Tibial nerve (tissue), 4 donors: Measurements from ENCODE around the gene ABI2. TPM values are rescaled to one million over a fixed set of nuclear protein-coding genes. Genes with fewer than 3 reads are reported as not detected.
"Not testable (repeated sequence)": the region's sequence is repeated elsewhere in the genome, so short reads cannot be mapped to it uniquely, and the experiment has no call there.

Experiments
- DNase-seq, 2 donors: peaks; one replicate each; pipeline ENCODE4 v3.0.0-alpha.2; 2019; ENCODE audit warnings: low spot score in 2 of 2
- H3K27ac ChIP-seq, 4 donors: fragments of 200-600 bp; sonication (generic) in 3 of 4; one replicate each; pipeline ENCODE4 v1.5.1; 2017 to 2019; ENCODE audit warnings: mild to moderate bottlenecking in 1 of 4
- H3K27me3 ChIP-seq, 2 donors: fragments of 200-600 bp; sonication (generic) in 1 of 2; one replicate each; pipeline versions ENCODE4 v1.5.1 to v1.6.0; 2017 to 2019
- H3K36me3 ChIP-seq, 3 donors: fragments of 200-600 bp; sonication (generic); one replicate each; pipeline ENCODE4 v1.5.1; 2018 to 2019
- H3K4me1 ChIP-seq, 4 donors: fragments of 200-600 bp; sonication (generic) in 3 of 4; one replicate each; pipeline ENCODE4 v1.5.1; 2017 to 2019
- H3K4me3 ChIP-seq, 4 donors: fragments of 200-600 bp; sonication (generic) in 3 of 4; one replicate each; pipeline ENCODE4 v1.5.1; 2017 to 2019; ENCODE audit warnings: mild to moderate bottlenecking in 1 of 4, moderate library complexity in 1 of 4
- H3K9me3 ChIP-seq, 4 donors: fragments of 200-600 bp; sonication (generic) in 3 of 4; one replicate each; pipeline ENCODE4 v1.5.1; 2017 to 2019
- EP300 ChIP-seq, 2 donors: sonication (generic); formaldehyde crosslinking; IDR thresholded peaks; one replicate each; pipeline ENCODE4 v1.6.1; 2017; ENCODE audit warnings: antibody characterized with exemption in 2 of 2, mild to moderate bottlenecking in 1 of 2
- POLR2A ChIP-seq, 2 donors: fragments of 450-650 bp; IDR thresholded peaks; one replicate each; pipeline ENCODE4 v1.6.1; 2017; ENCODE audit warnings: antibody characterized with exemption in 2 of 2, mild to moderate bottlenecking in 2 of 2, moderate library complexity in 2 of 2
- WGBS, 2 donors: methylation state at CpG; one replicate each; pipeline ENCODE4 v1.1.5; 2018; 5-methylcytosine and 5-hydroxymethylcytosine counted together
- total RNA-seq, 4 donors: library from RNA; depleted of rRNA; stranded (reverse); fragments of >200 nt; gene quantifications; one replicate each; pipeline ENCODE4 v1.1.0, GENCODE V29; 2016
- TF ChIP-seq, protein P1 (sequence below), 5 experiments: fragments of 200-600 bp in 3 of 5; fragments of 450-650 bp in 2 of 5; sonication (generic) in 3 of 5; IDR thresholded peaks; one replicate each; pipeline ENCODE4 v1.5.1; 2016 to 2019; ENCODE audit warnings: antibody characterized with exemption in 5 of 5, mild to moderate bottlenecking in 3 of 5, moderate library complexity in 2 of 5

The ABI2 gene
- total RNA-seq, 4 donors from 2014 or later = 33.3 to 60.7 (median 42.7) TPM

DNA sequence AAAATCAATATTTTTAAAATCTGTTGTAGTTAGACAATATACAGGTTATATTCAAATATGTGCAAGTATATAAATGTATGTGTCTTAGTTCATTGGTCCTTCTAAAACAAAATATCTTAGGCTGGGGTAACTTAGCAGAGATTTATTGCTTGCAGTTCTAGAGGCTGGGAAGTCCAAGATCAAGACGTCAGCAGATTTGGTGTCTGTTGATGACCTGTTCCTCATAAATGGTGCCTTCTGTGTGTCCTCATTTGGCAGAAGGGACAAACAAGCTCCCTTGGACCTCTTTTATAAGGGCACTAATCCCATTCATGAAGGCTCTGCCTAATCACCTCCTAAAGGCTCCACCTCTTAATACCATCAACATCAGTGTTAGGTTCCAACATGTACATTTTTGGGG, 31.3 kb downstream of the ABI2 start:
- Histone ChIP-seq H3K4me3 (no peak overlapping the region), H3K9me3 (no peaks in the 10 kb centered on the region), H3K27ac (no peak overlapping the region), H3K4me1 (peaks cover 0 to 23% (median 3%) of the 10 kb centered on the region in 4 donors), H3K36me3 (no peaks in the 10 kb centered on the region), H3K27me3 (no peaks in the 10 kb centered on the region)
- TF ChIP-seq EP300 (IDR thresholded peaks at IDR 0.05) (no peak), POLR2A (IDR thresholded peaks at IDR 0.05) (no peak)
- TF ChIP-seq, protein P1, sequence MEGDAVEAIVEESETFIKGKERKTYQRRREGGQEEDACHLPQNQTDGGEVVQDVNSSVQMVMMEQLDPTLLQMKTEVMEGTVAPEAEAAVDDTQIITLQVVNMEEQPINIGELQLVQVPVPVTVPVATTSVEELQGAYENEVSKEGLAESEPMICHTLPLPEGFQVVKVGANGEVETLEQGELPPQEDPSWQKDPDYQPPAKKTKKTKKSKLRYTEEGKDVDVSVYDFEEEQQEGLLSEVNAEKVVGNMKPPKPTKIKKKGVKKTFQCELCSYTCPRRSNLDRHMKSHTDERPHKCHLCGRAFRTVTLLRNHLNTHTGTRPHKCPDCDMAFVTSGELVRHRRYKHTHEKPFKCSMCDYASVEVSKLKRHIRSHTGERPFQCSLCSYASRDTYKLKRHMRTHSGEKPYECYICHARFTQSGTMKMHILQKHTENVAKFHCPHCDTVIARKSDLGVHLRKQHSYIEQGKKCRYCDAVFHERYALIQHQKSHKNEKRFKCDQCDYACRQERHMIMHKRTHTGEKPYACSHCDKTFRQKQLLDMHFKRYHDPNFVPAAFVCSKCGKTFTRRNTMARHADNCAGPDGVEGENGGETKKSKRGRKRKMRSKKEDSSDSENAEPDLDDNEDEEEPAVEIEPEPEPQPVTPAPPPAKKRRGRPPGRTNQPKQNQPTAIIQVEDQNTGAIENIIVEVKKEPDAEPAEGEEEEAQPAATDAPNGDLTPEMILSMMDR (IDR thresholded peaks at IDR 0.05) = no peak
- 83 to 88% methylated on average over 1 of the region's 1 CpG for WGBS, 2 donors
- no peak for DNase-seq

DNA sequence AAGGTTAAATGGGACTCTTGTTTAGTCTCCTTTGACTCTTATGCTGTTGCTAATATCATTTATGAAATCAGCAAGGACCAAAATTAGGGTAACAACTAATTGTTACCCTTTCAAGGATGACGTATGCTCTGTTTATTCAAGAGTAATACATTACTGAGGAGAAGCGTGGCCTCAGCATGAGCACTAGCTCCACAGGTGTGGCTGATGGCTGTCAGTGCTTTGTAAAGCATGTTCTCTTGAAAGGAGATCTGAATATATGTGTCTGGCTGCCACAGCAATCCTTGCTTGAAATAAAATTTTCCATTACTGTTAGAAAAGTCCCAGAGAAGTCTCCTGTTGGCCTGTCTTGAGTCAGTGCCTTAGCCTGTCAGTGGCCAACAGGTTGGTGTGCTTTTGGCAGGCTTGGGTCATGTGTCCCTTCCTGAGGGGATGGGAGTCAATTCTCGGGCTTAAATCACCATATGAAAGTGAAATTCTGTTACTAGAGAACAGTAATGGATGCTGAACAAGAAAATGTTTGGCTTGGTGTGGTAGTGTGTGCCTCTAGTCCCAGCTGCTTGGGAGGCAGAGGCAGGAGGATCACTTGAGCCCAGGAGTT, 32.7 kb downstream of the ABI2 start:
- H3K9me3 ChIP-seq = no peaks in the 10 kb centered on the region
- H3K27me3 ChIP-seq = no peaks in the 10 kb centered on the region
- TF ChIP-seq EP300 (IDR thresholded peaks at IDR 0.05) (no peak), POLR2A (IDR thresholded peaks at IDR 0.05) (no peak)
- TF ChIP-seq, protein P1 (IDR thresholded peaks at IDR 0.05) = no peak
- H3K36me3 ChIP-seq = no peaks in the 10 kb centered on the region
- no peak for DNase-seq
- peak overlapping the region in 1 of 4 donors; percentile 25 for H3K27ac ChIP-seq
- H3K4me1 ChIP-seq = peaks cover 0 to 23% (median 3%) of the 10 kb centered on the region in 4 donors
- WGBS, 2 donors = 70 to 85% methylated on average over 3 of the region's 3 CpGs
- H3K4me3 ChIP-seq = no peak overlapping the region

DNA sequence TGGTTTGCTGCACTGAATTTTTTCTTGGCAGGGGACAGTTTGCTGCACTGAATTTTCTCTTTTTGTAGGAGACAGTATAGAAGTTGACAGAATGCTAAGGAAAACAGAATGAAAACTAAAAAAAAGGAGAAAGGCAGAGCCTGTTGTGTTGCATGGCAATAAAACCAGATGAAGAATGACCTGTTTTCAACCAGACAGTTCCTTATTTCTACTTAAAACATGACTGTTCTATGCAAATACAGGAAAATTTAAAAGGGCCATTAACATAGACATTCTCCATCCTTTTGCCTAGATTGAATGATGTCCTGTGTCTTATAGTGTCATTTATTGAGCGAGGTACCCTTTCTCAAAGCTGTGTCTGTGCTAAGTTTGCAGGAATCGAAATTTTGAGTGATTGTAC, 33.3 kb downstream of the ABI2 start:
- Histone ChIP-seq H3K4me1 (peaks cover 0 to 23% (median 3%) of the 10 kb centered on the region in 4 donors), H3K27me3 (no peaks in the 10 kb centered on the region), H3K36me3 (no peaks in the 10 kb centered on the region), H3K4me3 (no peak overlapping the region), H3K27ac (peak overlapping the region in 1 of 4 donors; percentile 25), H3K9me3 (no peaks in the 10 kb centered on the region)
- WGBS, 2 donors = 28 to 39% methylated on average over 2 of the region's 2 CpGs
- DNase-seq = no peak
- TF ChIP-seq EP300 (IDR thresholded peaks at IDR 0.05) (no peak), POLR2A (IDR thresholded peaks at IDR 0.05) (no peak)
- TF ChIP-seq, protein P1 (IDR thresholded peaks at IDR 0.05) = no peak

DNA sequence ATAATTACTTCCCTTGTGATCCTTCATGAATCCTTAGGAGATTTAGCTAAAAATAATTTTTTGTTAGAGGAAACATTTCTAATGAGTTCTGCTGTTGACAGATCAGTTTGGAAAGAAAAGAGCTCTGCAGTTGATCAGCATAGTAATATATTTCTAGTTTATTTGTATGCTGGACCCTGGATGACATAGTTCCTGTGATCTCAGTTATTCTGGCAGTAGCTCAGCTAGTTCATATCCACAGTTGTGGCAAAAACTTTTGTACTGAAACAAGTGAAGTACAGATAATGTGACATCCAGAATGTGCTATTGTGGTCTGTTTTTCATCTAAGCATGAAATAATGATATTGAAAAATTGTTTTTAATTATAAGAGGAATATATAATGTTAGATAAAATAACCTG, 33.7 kb downstream of the ABI2 start:
- Histone ChIP-seq H3K4me1 (peaks cover 0 to 23% (median 3%) of the 10 kb centered on the region in 4 donors), H3K36me3 (no peaks in the 10 kb centered on the region), H3K9me3 (no peaks in the 10 kb centered on the region), H3K27ac (peak overlapping the region in 1 of 4 donors; percentile 25), H3K27me3 (no peaks in the 10 kb centered on the region), H3K4me3 (no peak overlapping the region)
- TF ChIP-seq EP300 (IDR thresholded peaks at IDR 0.05) (no peak), POLR2A (IDR thresholded peaks at IDR 0.05) (no peak)
- TF ChIP-seq, protein P1 (IDR thresholded peaks at IDR 0.05) = no peak
- no peak for DNase-seq

DNA sequence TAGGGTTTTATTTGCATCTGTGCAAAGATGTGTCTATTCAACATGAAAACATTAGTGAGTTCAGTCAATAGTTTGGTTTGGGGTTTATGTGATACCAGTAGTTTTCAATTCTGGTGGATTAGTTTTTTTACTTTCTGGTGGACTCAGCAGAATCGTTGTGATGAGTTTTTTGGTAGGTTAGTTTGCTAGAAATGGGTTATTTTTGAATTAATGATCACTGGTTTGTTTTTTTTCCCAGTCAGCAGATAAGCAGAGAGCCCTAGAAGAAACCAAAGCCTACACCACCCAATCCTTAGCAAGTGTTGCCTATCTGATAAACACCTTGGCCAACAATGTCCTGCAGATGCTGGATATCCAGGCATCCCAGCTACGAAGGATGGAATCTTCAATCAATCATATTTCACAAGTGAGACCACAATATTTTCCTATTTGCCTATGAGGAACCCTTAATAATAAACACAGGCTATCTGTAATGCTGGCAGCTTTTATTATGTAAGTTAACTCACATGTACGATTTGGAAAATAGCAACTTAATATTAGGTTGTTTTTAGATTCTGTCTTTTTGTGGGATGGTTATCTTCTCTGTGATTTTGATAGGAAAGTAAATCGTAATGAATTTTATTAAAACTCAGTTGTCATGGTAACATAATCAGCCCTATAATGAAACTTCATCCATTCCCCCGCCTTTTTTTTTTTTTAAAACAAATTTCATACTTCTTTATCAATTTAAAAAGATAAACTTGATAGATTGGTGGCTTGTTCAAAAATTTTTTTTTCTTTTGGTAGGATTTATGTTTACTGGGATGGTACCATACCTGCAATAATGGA, 38.7 kb downstream of the ABI2 start:
- Histone ChIP-seq H3K36me3 (no peaks in the 10 kb centered on the region), H3K4me1 (peaks cover 0 to 8% (median 0%) of the 10 kb centered on the region in 4 donors), H3K27me3 (no peaks in the 10 kb centered on the region), H3K9me3 (no peaks in the 10 kb centered on the region), H3K4me3 (no peak overlapping the region), H3K27ac (no peak overlapping the region)
- 89 to 90% methylated on average over 5 of the region's 5 CpGs for WGBS, 2 donors
- no peak for DNase-seq
- TF ChIP-seq EP300 (IDR thresholded peaks at IDR 0.05) (no peak), POLR2A (IDR thresholded peaks at IDR 0.05) (no peak)
- TF ChIP-seq, protein P1 (IDR thresholded peaks at IDR 0.05) = no peak

DNA sequence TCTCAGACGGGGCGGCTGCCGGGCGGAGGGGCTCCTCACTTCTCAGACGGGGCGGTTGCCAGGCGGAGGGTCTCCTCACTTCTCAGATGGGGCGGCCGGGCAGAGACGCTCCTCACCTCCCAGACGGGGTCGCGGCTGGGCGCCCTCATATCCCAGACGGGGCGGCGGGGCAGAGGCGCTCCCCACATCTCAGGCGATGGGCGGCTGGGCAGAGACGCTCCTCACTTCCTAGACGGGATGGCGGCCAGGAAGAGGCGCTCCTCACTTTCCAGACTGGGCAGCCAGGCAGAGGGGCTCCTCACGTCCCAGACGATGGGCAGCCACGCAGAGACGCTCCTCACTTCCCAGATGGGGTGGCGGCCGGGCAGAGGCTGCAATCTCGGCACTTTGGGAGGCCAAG, 44.5 kb downstream of the ABI2 start:
- not testable (repeated sequence) for H3K4me1 ChIP-seq, H3K36me3 ChIP-seq, H3K27ac ChIP-seq, DNase-seq, H3K27me3 ChIP-seq, H3K9me3 ChIP-seq, H3K4me3 ChIP-seq
- WGBS, 2 donors = 97 to 98% methylated on average over 6 to 8 of the region's 31 CpGs
